ENCODE data around the gene CLEC20A. TPM values are rescaled to one million over a fixed set of nuclear protein-coding genes. Genes with fewer than 3 reads are reported as not detected.

CLEC20A gene
- total and polyA plus RNA-seq, 2 donors (not counting 1 experiment from before 2014, with no cell fraction given): not detected

- no peaks in the 10 kb centered on the region for H3K79me2 ChIP-seq (ENCODE audit: control insufficient read depth, insufficient read depth, low read length)
- H3K36me3 ChIP-seq (ENCODE audit: control insufficient read depth, insufficient read depth, low read length): no peaks in the 10 kb centered on the region
- H2AFZ ChIP-seq (ENCODE audit: low read length): no peak overlapping the region
- TF ChIP-seq EZH2 (IDR thresholded peaks at IDR 0.05; ENCODE audit: low read length, missing control alignments): no peak
- no peak for TF ChIP-seq CTCF (conservative IDR thresholded peaks at IDR 0.05 in 1 of 2, IDR thresholded peaks at IDR 0.05 in 1 of 2; ENCODE audit: low read depth in 1 of 2, low read length in 2 of 2)
- H3K27ac ChIP-seq (ENCODE audit: insufficient read depth, low read length): peak overlapping the region; percentile 86
- no peak overlapping the region for H3K9ac ChIP-seq (ENCODE audit: insufficient read depth, low read length)
- no peaks in the 10 kb centered on the region for H4K20me1 ChIP-seq (ENCODE audit: control insufficient read depth, extremely low read depth, insufficient read depth, low read length)
- H3K27me3 ChIP-seq (ENCODE audit: control insufficient read depth, insufficient read depth, low read length): no peaks in the 10 kb centered on the region
- no peaks in the 10 kb centered on the region for H3K9me3 ChIP-seq (ENCODE audit: control insufficient read depth, insufficient read depth, low read depth, low read length)
- H3K4me1 ChIP-seq (ENCODE audit: control insufficient read depth, extremely low read depth, insufficient read depth, low read length): peaks cover 44% of the 10 kb centered on the region
- no peak overlapping the region for H3K4me3 ChIP-seq (replicated peaks in 1 of 4; ENCODE audit: control extremely low read depth in 1 of 4, insufficient read depth in 1 of 4, low read depth in 3 of 4, low read length in 4 of 4)
- H3K4me2 ChIP-seq (ENCODE audit: extremely low read depth, insufficient read depth, low read length): no peak overlapping the region
- peak; percentile 40 to 83 for DNase-seq (ENCODE audit: low read depth in 2 of 2)
Observed at GRCh38 chr1:178538192-178538916, 41.6 kb upstream of the CLEC20A start.

GRCh38 chr1:178537382-178538090, 40.8 kb upstream of the CLEC20A start:
- H3K27me3 ChIP-seq (ENCODE audit: control insufficient read depth, insufficient read depth, low read length): no peaks in the 10 kb centered on the region
- H3K4me2 ChIP-seq (ENCODE audit: extremely low read depth, insufficient read depth, low read length): peak overlapping the region; percentile 88
- no peaks in the 10 kb centered on the region for H3K9me3 ChIP-seq (ENCODE audit: control insufficient read depth, insufficient read depth, low read depth, low read length)
- H3K4me3 ChIP-seq (replicated peaks in 1 of 4; ENCODE audit: control extremely low read depth in 1 of 4, insufficient read depth in 1 of 4, low read depth in 3 of 4, low read length in 4 of 4): peak overlapping the region in 3 of 4 experiments; percentile 4 to 10 (median 9)
- no peak overlapping the region for H3K9ac ChIP-seq (ENCODE audit: insufficient read depth, low read length)
- peaks cover 43% of the 10 kb centered on the region for H3K4me1 ChIP-seq (ENCODE audit: control insufficient read depth, extremely low read depth, insufficient read depth, low read length)
- H3K36me3 ChIP-seq (ENCODE audit: control insufficient read depth, insufficient read depth, low read length): no peaks in the 10 kb centered on the region
- peak overlapping the region; percentile 11 for H2AFZ ChIP-seq (ENCODE audit: low read length)
- no peak for DNase-seq (ENCODE audit: low read depth in 2 of 2)
- H3K79me2 ChIP-seq (ENCODE audit: control insufficient read depth, insufficient read depth, low read length): no peaks in the 10 kb centered on the region
- H3K27ac ChIP-seq (ENCODE audit: insufficient read depth, low read length): peak overlapping the region; percentile 86
- H4K20me1 ChIP-seq (ENCODE audit: control insufficient read depth, extremely low read depth, insufficient read depth, low read length): no peaks in the 10 kb centered on the region
- no peak for TF ChIP-seq EZH2 (IDR thresholded peaks at IDR 0.05; ENCODE audit: low read length, missing control alignments)
- no peak for TF ChIP-seq CTCF (conservative IDR thresholded peaks at IDR 0.05 in 1 of 2, IDR thresholded peaks at IDR 0.05 in 1 of 2; ENCODE audit: low read depth in 1 of 2, low read length in 2 of 2)

GRCh38 chr1:178536844-178537371, 40.1 kb upstream of the CLEC20A start:
- Histone ChIP-seq H3K36me3 (ENCODE audit: control insufficient read depth, insufficient read depth, low read length) (no peaks in the 10 kb centered on the region), H3K9me3 (ENCODE audit: control insufficient read depth, insufficient read depth, low read depth, low read length) (no peaks in the 10 kb centered on the region), H3K27me3 (ENCODE audit: control insufficient read depth, insufficient read depth, low read length) (no peaks in the 10 kb centered on the region), H3K79me2 (ENCODE audit: control insufficient read depth, insufficient read depth, low read length) (no peaks in the 10 kb centered on the region), H3K9ac (ENCODE audit: insufficient read depth, low read length) (no peak overlapping the region), H3K4me3 (replicated peaks in 1 of 4; ENCODE audit: control extremely low read depth in 1 of 4, insufficient read depth in 1 of 4, low read depth in 3 of 4, low read length in 4 of 4) (peak overlapping the region in 2 of 4 experiments; percentile 9 to 10), H3K4me2 (ENCODE audit: extremely low read depth, insufficient read depth, low read length) (peak overlapping the region; percentile 88), H3K4me1 (ENCODE audit: control insufficient read depth, extremely low read depth, insufficient read depth, low read length) (peaks cover 43% of the 10 kb centered on the region), H4K20me1 (ENCODE audit: control insufficient read depth, extremely low read depth, insufficient read depth, low read length) (no peaks in the 10 kb centered on the region), H2AFZ (ENCODE audit: low read length) (peak overlapping the region; percentile 11), H3K27ac (ENCODE audit: insufficient read depth, low read length) (peak overlapping the region; percentile 86)
- TF ChIP-seq EZH2 (IDR thresholded peaks at IDR 0.05; ENCODE audit: low read length, missing control alignments) (no peak), CTCF (conservative IDR thresholded peaks at IDR 0.05 in 1 of 2, IDR thresholded peaks at IDR 0.05 in 1 of 2; ENCODE audit: low read depth in 1 of 2, low read length in 2 of 2) (no peak)
- peak; percentile 98 to 99 for DNase-seq (ENCODE audit: low read depth in 2 of 2)

Measured in fibroblast of lung (primary cell).